Measurements from ENCODE around the gene KIFC3. TPM values are rescaled to one million over a fixed set of nuclear protein-coding genes. Genes with fewer than 3 reads are reported as not detected.
"Not testable (repeated sequence)": the region's sequence is repeated elsewhere in the genome, so short reads cannot be mapped to it uniquely, and the experiment has no call there.

Gene KIFC3
- total RNA-seq (2012; rRNA removed): 19.7 and 20.8 TPM in 2 replicates

- peak within 1 kb of the TSS; percentile 89 for H3K4me3 ChIP-seq (ENCODE audit: low read length)
- no peaks in the 10 kb centered on the region for H3K27me3 ChIP-seq (ENCODE audit: control insufficient read depth, insufficient read depth, low read length)
- peak within 1 kb of the TSS; percentile 97 for H3K4me2 ChIP-seq (ENCODE audit: low read length)
- peak within 1 kb of the TSS; percentile 99 for H3K9ac ChIP-seq (ENCODE audit: low read depth, low read length)
- H3K9me3 ChIP-seq (replicated peaks; ENCODE audit: low read length): no peaks in the 10 kb centered on the region
- H3K36me3 ChIP-seq (ENCODE audit: insufficient read depth, low read length): peaks cover 4% of the 10 kb centered on the region
- peaks cover 41% of the 10 kb centered on the region for H3K4me1 ChIP-seq (ENCODE audit: control insufficient read depth, insufficient read depth, low read length)
These were observed at the start of gene KIFC3 for GRCh38 chr16:57802341-57803133. KIFC3 (minus strand) TSS chr16:57802491; CDS start chr16:57798243, 4,248 bp downstream.

DNA sequence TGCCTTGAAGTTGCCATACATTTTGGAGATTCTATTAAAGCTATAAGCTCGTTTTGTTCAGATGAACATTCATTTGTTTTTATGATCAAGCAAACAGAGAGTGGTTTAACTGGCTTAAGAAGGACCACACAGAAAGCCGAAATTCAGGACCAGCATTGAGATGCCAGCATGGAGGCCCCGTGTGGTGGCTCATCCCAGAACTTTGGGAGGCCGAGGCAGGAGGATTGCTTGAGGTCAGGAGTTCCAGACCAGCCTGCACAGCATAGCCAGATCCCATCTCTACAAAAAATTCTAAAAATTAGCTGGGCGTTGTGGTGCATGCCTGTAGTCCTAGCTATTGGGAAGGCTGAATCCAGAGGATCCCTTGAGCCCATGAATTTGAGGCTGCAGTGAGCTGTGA is 45.9 kb upstream of the KIFC3 start:
- Histone ChIP-seq H3K9ac (ENCODE audit: low read depth, low read length) (no peak overlapping the region), H3K36me3 (ENCODE audit: insufficient read depth, low read length) (no peaks in the 10 kb centered on the region), H3K9me3 (replicated peaks; ENCODE audit: low read length) (no peaks in the 10 kb centered on the region), H3K27me3 (ENCODE audit: control insufficient read depth, insufficient read depth, low read length) (peaks cover 25% of the 10 kb centered on the region), H3K4me2 (ENCODE audit: low read length) (no peak overlapping the region), H3K4me1 (ENCODE audit: control insufficient read depth, insufficient read depth, low read length) (no peaks in the 10 kb centered on the region), H3K4me3 (ENCODE audit: low read length) (no peak overlapping the region)

- H3K9ac ChIP-seq (ENCODE audit: low read depth, low read length); H3K36me3 ChIP-seq (ENCODE audit: insufficient read depth, low read length); H3K4me2 ChIP-seq (ENCODE audit: low read length); H3K4me3 ChIP-seq (ENCODE audit: low read length); H3K4me1 ChIP-seq (ENCODE audit: control insufficient read depth, insufficient read depth, low read length); H3K9me3 ChIP-seq (replicated peaks; ENCODE audit: low read length): not testable (repeated sequence)
- peaks cover 21% of the 10 kb centered on the region for H3K27me3 ChIP-seq (ENCODE audit: control insufficient read depth, insufficient read depth, low read length)
These were observed 44.6 kb upstream of the KIFC3 start for GRCh38 chr16:57846931-57847330.

DNA sequence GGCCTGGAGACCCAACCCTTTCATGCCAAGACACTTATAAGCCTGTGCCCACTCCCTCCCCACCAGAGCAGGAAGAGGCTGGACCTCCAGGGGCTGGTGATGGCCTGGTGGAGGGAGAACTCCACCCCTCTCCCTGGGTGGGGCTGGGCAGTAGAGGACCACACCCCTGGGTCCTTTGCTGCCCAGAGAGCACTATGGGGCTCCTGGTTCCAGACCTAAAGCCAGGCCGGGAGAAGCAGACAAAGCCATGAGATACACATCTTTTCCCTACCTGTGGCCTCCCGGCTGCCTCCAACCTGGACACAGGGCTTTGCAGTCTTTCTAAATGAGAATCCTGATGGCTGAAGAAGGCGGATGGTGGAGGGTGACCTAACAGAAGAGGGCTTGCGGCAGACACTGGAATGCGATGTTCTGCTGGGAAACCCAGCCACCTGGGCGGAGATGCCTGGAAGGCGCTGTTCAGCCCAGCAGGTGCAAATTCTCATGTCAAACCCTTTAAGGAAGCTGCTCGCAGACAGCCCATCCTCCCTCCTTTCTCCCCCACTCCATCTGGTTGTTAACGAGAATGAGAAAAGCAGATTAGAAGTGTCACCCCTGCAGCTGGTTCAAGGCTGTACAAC is 43.9 kb upstream of the KIFC3 start:
- no peak overlapping the region for H3K9ac ChIP-seq (ENCODE audit: low read depth, low read length)
- no peak overlapping the region for H3K4me3 ChIP-seq (ENCODE audit: low read length)
- no peak overlapping the region for H3K4me2 ChIP-seq (ENCODE audit: low read length)
- no peaks in the 10 kb centered on the region for H3K4me1 ChIP-seq (ENCODE audit: control insufficient read depth, insufficient read depth, low read length)
- no peaks in the 10 kb centered on the region for H3K9me3 ChIP-seq (replicated peaks; ENCODE audit: low read length)
- H3K27me3 ChIP-seq (ENCODE audit: control insufficient read depth, insufficient read depth, low read length): peaks cover 20% of the 10 kb centered on the region
- H3K36me3 ChIP-seq (ENCODE audit: insufficient read depth, low read length): no peaks in the 10 kb centered on the region

GRCh38 chr16:57845115-57845514 is 42.8 kb upstream of the KIFC3 start:
- Histone ChIP-seq H3K4me2 (ENCODE audit: low read length) (no peak overlapping the region), H3K9ac (ENCODE audit: low read depth, low read length) (no peak overlapping the region), H3K9me3 (replicated peaks; ENCODE audit: low read length) (no peaks in the 10 kb centered on the region), H3K36me3 (ENCODE audit: insufficient read depth, low read length) (no peaks in the 10 kb centered on the region), H3K27me3 (ENCODE audit: control insufficient read depth, insufficient read depth, low read length) (peaks cover 20% of the 10 kb centered on the region), H3K4me1 (ENCODE audit: control insufficient read depth, insufficient read depth, low read length) (no peaks in the 10 kb centered on the region), H3K4me3 (ENCODE audit: low read length) (no peak overlapping the region)

- peaks cover 20% of the 10 kb centered on the region for H3K27me3 ChIP-seq (ENCODE audit: control insufficient read depth, insufficient read depth, low read length)
- H3K9ac ChIP-seq (ENCODE audit: low read depth, low read length): no peak overlapping the region
- H3K36me3 ChIP-seq (ENCODE audit: insufficient read depth, low read length): no peaks in the 10 kb centered on the region
- H3K4me3 ChIP-seq (ENCODE audit: low read length): no peak overlapping the region
- no peak overlapping the region for H3K4me2 ChIP-seq (ENCODE audit: low read length)
- H3K9me3 ChIP-seq (replicated peaks; ENCODE audit: low read length): no peaks in the 10 kb centered on the region
- no peaks in the 10 kb centered on the region for H3K4me1 ChIP-seq (ENCODE audit: control insufficient read depth, insufficient read depth, low read length)
These were observed 42.2 kb upstream of the KIFC3 start for GRCh38 chr16:57844416-57845030.

DNA sequence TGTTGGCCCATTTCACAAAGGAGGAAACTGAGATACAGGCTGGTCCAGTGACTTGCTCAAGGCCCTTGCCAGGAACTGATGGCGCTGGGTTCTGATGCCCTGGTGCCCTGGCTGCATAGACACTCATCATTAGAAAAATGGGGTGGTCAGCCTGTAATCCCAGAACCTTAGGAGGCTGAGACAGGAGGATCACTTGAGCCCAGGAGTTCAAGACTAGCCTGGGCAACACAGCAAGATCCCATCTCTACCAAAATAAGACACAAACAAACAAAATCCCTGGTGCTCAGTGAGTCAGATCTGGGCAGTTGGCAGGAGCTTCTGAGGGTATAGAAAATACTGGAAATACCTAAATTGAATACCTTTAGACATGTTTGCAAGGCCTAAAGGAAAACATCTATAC is 41.1 kb upstream of the KIFC3 start:
- no peak overlapping the region for H3K4me2 ChIP-seq (ENCODE audit: low read length)
- H3K4me1 ChIP-seq (ENCODE audit: control insufficient read depth, insufficient read depth, low read length): no peaks in the 10 kb centered on the region
- H3K4me3 ChIP-seq (ENCODE audit: low read length): no peak overlapping the region
- no peak overlapping the region for H3K9ac ChIP-seq (ENCODE audit: low read depth, low read length)
- no peaks in the 10 kb centered on the region for H3K9me3 ChIP-seq (replicated peaks; ENCODE audit: low read length)
- H3K27me3 ChIP-seq (ENCODE audit: control insufficient read depth, insufficient read depth, low read length): peaks cover 22% of the 10 kb centered on the region
- no peaks in the 10 kb centered on the region for H3K36me3 ChIP-seq (ENCODE audit: insufficient read depth, low read length)

- Histone ChIP-seq H3K4me3 (ENCODE audit: low read length) (no peak overlapping the region), H3K4me1 (ENCODE audit: control insufficient read depth, insufficient read depth, low read length) (no peaks in the 10 kb centered on the region), H3K36me3 (ENCODE audit: insufficient read depth, low read length) (no peaks in the 10 kb centered on the region), H3K27me3 (ENCODE audit: control insufficient read depth, insufficient read depth, low read length) (peaks cover 29% of the 10 kb centered on the region), H3K9ac (ENCODE audit: low read depth, low read length) (no peak overlapping the region), H3K9me3 (replicated peaks; ENCODE audit: low read length) (no peaks in the 10 kb centered on the region), H3K4me2 (ENCODE audit: low read length) (no peak overlapping the region)
These were observed 40.3 kb upstream of the KIFC3 start for GRCh38 chr16:57842601-57843000.

GRCh38 chr16:57840833-57841232 is 38.5 kb upstream of the KIFC3 start:
- H3K4me1 ChIP-seq (ENCODE audit: control insufficient read depth, insufficient read depth, low read length): no peaks in the 10 kb centered on the region
- no peaks in the 10 kb centered on the region for H3K9me3 ChIP-seq (replicated peaks; ENCODE audit: low read length)
- H3K36me3 ChIP-seq (ENCODE audit: insufficient read depth, low read length): no peaks in the 10 kb centered on the region
- peaks cover 22% of the 10 kb centered on the region for H3K27me3 ChIP-seq (ENCODE audit: control insufficient read depth, insufficient read depth, low read length)
- H3K4me3 ChIP-seq (ENCODE audit: low read length): no peak overlapping the region
- no peak overlapping the region for H3K9ac ChIP-seq (ENCODE audit: low read depth, low read length)
- H3K4me2 ChIP-seq (ENCODE audit: low read length): no peak overlapping the region

DNA sequence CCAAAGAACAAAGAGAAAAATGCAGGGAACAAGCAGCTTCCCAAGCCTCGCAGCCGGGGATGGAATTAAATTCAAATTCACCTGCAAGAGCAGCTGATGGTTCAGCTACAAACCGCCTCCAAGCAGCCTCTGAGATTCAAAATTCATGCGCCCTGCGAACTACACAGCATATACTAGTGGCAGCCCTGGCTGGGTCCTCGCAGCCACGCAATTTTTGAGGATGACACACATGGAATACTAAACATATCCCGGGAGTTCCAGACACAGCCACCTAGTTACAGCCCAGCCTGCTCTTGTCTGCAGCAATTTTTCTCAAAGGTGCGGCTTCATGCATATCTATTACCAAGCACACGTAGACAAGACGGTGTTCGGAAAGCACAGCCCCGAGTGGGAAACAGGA is 35.9 kb upstream of the KIFC3 start:
- Histone ChIP-seq H3K4me1 (ENCODE audit: control insufficient read depth, insufficient read depth, low read length) (peaks cover 5% of the 10 kb centered on the region), H3K4me2 (ENCODE audit: low read length) (no peak overlapping the region), H3K4me3 (ENCODE audit: low read length) (no peak overlapping the region), H3K9ac (ENCODE audit: low read depth, low read length) (no peak overlapping the region), H3K27me3 (ENCODE audit: control insufficient read depth, insufficient read depth, low read length) (peaks cover 11% of the 10 kb centered on the region), H3K36me3 (ENCODE audit: insufficient read depth, low read length) (no peaks in the 10 kb centered on the region), H3K9me3 (replicated peaks; ENCODE audit: low read length) (no peaks in the 10 kb centered on the region)

DNA sequence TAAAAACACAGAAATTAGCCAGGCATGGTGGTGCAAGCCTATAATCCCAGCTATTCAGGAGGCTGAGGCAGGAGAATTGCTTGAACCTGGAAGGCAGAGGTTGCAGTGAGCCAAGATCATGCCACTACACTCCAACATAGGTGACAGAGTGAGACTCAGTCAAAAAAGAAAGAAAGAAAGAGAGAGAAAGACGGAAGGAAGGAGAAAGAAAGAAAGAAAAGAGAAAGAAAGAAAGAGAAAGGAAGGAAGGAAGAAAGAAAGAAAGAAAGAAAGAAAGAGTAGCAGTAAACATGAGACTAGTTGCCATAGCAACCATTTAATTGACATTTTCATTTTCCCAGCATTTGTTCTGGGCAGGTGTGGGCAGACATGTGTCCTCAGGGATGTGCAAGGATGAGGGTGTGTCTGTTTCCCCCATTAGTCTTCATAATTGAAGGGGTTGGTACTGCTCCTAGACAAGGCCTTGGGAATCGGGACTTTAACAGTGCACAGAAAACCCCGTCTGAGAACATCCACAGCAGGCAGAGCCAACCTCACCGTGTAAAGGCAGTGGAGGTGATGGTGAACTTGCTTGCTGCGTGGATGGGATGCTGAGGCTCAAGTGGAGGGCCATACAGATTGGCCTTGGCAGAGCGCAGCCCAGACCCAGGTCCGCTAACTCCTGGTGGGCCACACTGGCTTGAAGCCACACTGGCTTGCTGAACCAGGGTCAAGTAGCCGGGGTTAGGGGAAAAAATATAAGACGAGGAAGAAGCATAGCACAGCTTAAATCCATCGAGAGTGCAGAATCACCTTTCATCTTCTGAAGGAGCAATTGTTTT is 35.2 kb upstream of the KIFC3 start:
- Histone ChIP-seq H3K36me3 (ENCODE audit: insufficient read depth, low read length) (no peaks in the 10 kb centered on the region), H3K9ac (ENCODE audit: low read depth, low read length) (no peak overlapping the region), H3K4me2 (ENCODE audit: low read length) (no peak overlapping the region), H3K4me3 (ENCODE audit: low read length) (no peak overlapping the region), H3K27me3 (ENCODE audit: control insufficient read depth, insufficient read depth, low read length) (peaks cover 11% of the 10 kb centered on the region), H3K9me3 (replicated peaks; ENCODE audit: low read length) (no peaks in the 10 kb centered on the region), H3K4me1 (ENCODE audit: control insufficient read depth, insufficient read depth, low read length) (peaks cover 5% of the 10 kb centered on the region)

All from skeletal muscle satellite cell (primary cell).